Mononuclear cell (primary cell): ENCODE results near the gene SLC25A13. TPM values are rescaled to one million over a fixed set of nuclear protein-coding genes. Genes with fewer than 3 reads are reported as not detected.
"Not testable (repeated sequence)": the region's sequence is repeated elsewhere in the genome, so short reads cannot be mapped to it uniquely, and the experiment has no call there.

Experiments
- H3K27me3 ChIP-seq: 2 replicates; pipeline ENCODE4 v1.6.0; 2011; ENCODE audit warnings: low read length, control low read depth; ENCODE audit not compliant: insufficient read depth
- H3K4me1 ChIP-seq: 2 replicates; pipeline ENCODE4 v1.5.1; 2011; ENCODE audit warnings: mild to moderate bottlenecking, low read length, control low read depth; ENCODE audit not compliant: insufficient read depth
- H3K4me3 ChIP-seq: 2 replicates; pipeline ENCODE4 v1.5.1; 2011; ENCODE audit warnings: mild to moderate bottlenecking, low read length, moderate library complexity
- H3K9me3 ChIP-seq: 2 replicates; pipeline ENCODE4 v1.5.1; 2011; ENCODE audit warnings: low read depth, mild to moderate bottlenecking, control low read depth, low read length
- total RNA-seq: library from RNA; depleted of rRNA; stranded (reverse); fragments of >200 nt; gene quantifications from one replicate; pipeline ENCODE4 v1.2.3, GENCODE V29; 2012

The SLC25A13 gene
- total RNA-seq, result 23.8 TPM

GRCh38 chr7:96321658-96322372, at the start of gene SLC25A13:
TSS of gene SLC25A13 (minus strand) at chr7:96322098. CDS start at chr7:96321956, 142 bp downstream.
- no peaks in the 10 kb centered on the region for H3K27me3 ChIP-seq
- H3K4me3 ChIP-seq, result peak within 1 kb of the TSS; percentile 79
- peaks cover 27% of the 10 kb centered on the region for H3K4me1 ChIP-seq
- H3K9me3 ChIP-seq, result no peaks in the 10 kb centered on the region

GRCh38 chr7:96365916-96366315, 44.0 kb upstream of the SLC25A13 start:
- not testable (repeated sequence) for H3K4me1 ChIP-seq, H3K27me3 ChIP-seq, H3K4me3 ChIP-seq, H3K9me3 ChIP-seq

GRCh38 chr7:96361116-96361857, 39.4 kb upstream of the SLC25A13 start:
- no peaks in the 10 kb centered on the region for H3K4me1 ChIP-seq
- H3K9me3 ChIP-seq, result no peaks in the 10 kb centered on the region
- no peak overlapping the region for H3K4me3 ChIP-seq
- H3K27me3 ChIP-seq, result no peaks in the 10 kb centered on the region

GRCh38 chr7:96359876-96360275, 38.0 kb upstream of the SLC25A13 start:
- H3K4me1 ChIP-seq, result no peaks in the 10 kb centered on the region
- H3K27me3 ChIP-seq, result no peaks in the 10 kb centered on the region
- H3K9me3 ChIP-seq, result no peaks in the 10 kb centered on the region
- no peak overlapping the region for H3K4me3 ChIP-seq

GRCh38 chr7:96358236-96358971, 36.5 kb upstream of the SLC25A13 start:
- H3K4me1 ChIP-seq, H3K27me3 ChIP-seq, H3K4me3 ChIP-seq, H3K9me3 ChIP-seq: not testable (repeated sequence)

- no peaks in the 10 kb centered on the region for H3K4me1 ChIP-seq
- no peak overlapping the region for H3K4me3 ChIP-seq
- no peaks in the 10 kb centered on the region for H3K9me3 ChIP-seq
- H3K27me3 ChIP-seq, result no peaks in the 10 kb centered on the region
Measured at GRCh38 chr7:96355990-96356506, 34.1 kb upstream of the SLC25A13 start.

- H3K9me3 ChIP-seq, result no peaks in the 10 kb centered on the region
Measured at GRCh38 chr7:96354881-96355280, 33.0 kb upstream of the SLC25A13 start.

GRCh38 chr7:96349572-96349971, 27.7 kb upstream of the SLC25A13 start:
- H3K9me3 ChIP-seq, result no peaks in the 10 kb centered on the region
- H3K4me1 ChIP-seq, result no peaks in the 10 kb centered on the region
- H3K27me3 ChIP-seq, result no peaks in the 10 kb centered on the region
- no peak overlapping the region for H3K4me3 ChIP-seq

More at GRCh38 chr7:96354881-96355280, 33.0 kb upstream of the SLC25A13 start:
- H3K4me3 ChIP-seq, result no peak overlapping the region
- no peaks in the 10 kb centered on the region for H3K4me1 ChIP-seq
- H3K27me3 ChIP-seq, result no peaks in the 10 kb centered on the region

GRCh38 chr7:96347471-96347870, 25.6 kb upstream of the SLC25A13 start:
- H3K27me3 ChIP-seq, result no peaks in the 10 kb centered on the region
- no peak overlapping the region for H3K4me3 ChIP-seq
- H3K4me1 ChIP-seq, result no peaks in the 10 kb centered on the region
- no peaks in the 10 kb centered on the region for H3K9me3 ChIP-seq

GRCh38 chr7:96346293-96346953, 24.5 kb upstream of the SLC25A13 start:
- Histone ChIP-seq H3K4me1 (no peaks in the 10 kb centered on the region), H3K27me3 (peaks cover 9% of the 10 kb centered on the region), H3K9me3 (no peaks in the 10 kb centered on the region), H3K4me3 (no peak overlapping the region)

- Histone ChIP-seq H3K4me3 (no peak overlapping the region), H3K9me3 (no peaks in the 10 kb centered on the region), H3K27me3 (peaks cover 9% of the 10 kb centered on the region), H3K4me1 (no peaks in the 10 kb centered on the region)
Measured at GRCh38 chr7:96344236-96344635, 22.3 kb upstream of the SLC25A13 start.

- H3K4me1 ChIP-seq, result no peaks in the 10 kb centered on the region
- peaks cover 9% of the 10 kb centered on the region for H3K27me3 ChIP-seq
- H3K9me3 ChIP-seq, result no peaks in the 10 kb centered on the region
- H3K4me3 ChIP-seq, result no peak overlapping the region
Measured at GRCh38 chr7:96342049-96342448, 20.2 kb upstream of the SLC25A13 start.

GRCh38 chr7:96337519-96337918, 15.6 kb upstream of the SLC25A13 start:
- no peaks in the 10 kb centered on the region for H3K9me3 ChIP-seq
- no peaks in the 10 kb centered on the region for H3K4me1 ChIP-seq
- H3K4me3 ChIP-seq, result no peak overlapping the region
- peaks cover 9% of the 10 kb centered on the region for H3K27me3 ChIP-seq

- Histone ChIP-seq H3K4me3 (no peak overlapping the region), H3K27me3 (no peaks in the 10 kb centered on the region), H3K9me3 (no peaks in the 10 kb centered on the region), H3K4me1 (peaks cover 5% of the 10 kb centered on the region)
Measured at GRCh38 chr7:96332325-96332724, 10.4 kb upstream of the SLC25A13 start.

- Histone ChIP-seq H3K9me3 (no peaks in the 10 kb centered on the region), H3K27me3 (no peaks in the 10 kb centered on the region), H3K4me3 (no peak overlapping the region), H3K4me1 (peaks cover 5% of the 10 kb centered on the region)
Measured at GRCh38 chr7:96331775-96332174, 9.9 kb upstream of the SLC25A13 start.
